ENCODE measurements around the gene ADH6.

GRCh38 chr4:99165978-99166377 lies 53.1 kb downstream of the ADH6 start:
- TF ChIP-seq CTCF (IDR thresholded peaks at IDR 0.05): no peak
- TF ChIP-seq POLR2A (IDR thresholded peaks at IDR 0.05): no peak
